HepG2 (cell line): Measurements from ENCODE around the gene KCNMA1. TPM values are rescaled to one million over a fixed set of nuclear protein-coding genes. Genes with fewer than 3 reads are reported as not detected.

Source experiments
- ATAC-seq: fragments of 200-7000 bp; cut with Tn5 transposase; 3 replicates; pipeline ENCODE4 v1.9.1; 2020; ENCODE audit warnings: mild to moderate bottlenecking, moderate library complexity
- BruUV-seq: library from RNA; stranded (reverse); fragments of 400-500 nt; replicated peaks from 2 replicates; lab custom pipeline; 2021; lab: Mats Ljungman, UMichigan
- CTCF ChIA-PET: fragments of 300-600 bp; formaldehyde crosslinking; extraction: SDS; loops from one replicate; lab custom pipeline; 2021; ENCODE audit warnings: low total read pairs, inconsistent platforms, low intra/inter-chr PET ratio; lab: Yijun Ruan, JAX
- POLR2A ChIA-PET: fragments of 350-600 bp; sonication (Branson Sonifier 250); formaldehyde crosslinking; loops from one replicate; lab custom pipeline; 2020; ENCODE audit warnings: antibody characterized with exemption, inconsistent platforms; lab: Yijun Ruan, JAX
- DNase-seq: peaks from one replicate; pipeline ENCODE4 v3.0.0-alpha.2; 2015; ENCODE audit warnings: low spot score
- FAIRE-seq: peaks from 3 replicates; lab custom pipeline; 2011; peaks lifted over from hg19 to GRCh38; lab: Jason Lieb, UNC
- H2AFZ ChIP-seq: one replicate; pipeline ENCODE4 v1.6.1; 2011; ENCODE audit warnings: low read length, inconsistent platforms
- H3K27ac ChIP-seq: fragments of 300-600 bp; 3 replicates; pipeline ENCODE4 v1.8.0; 2011; ENCODE audit warnings: mixed run types, mild to moderate bottlenecking, mixed read lengths, low read length, inconsistent platforms; ENCODE audit not compliant: insufficient read depth; ENCODE audit errors: extremely low read length
- H3K27me3 ChIP-seq, 2 experiments: fragments of 200-600 bp in 1 of 2; 2 replicates in 1 of 2; 3 replicates in 1 of 2; pipeline versions ENCODE4 v1.6.0 to v1.8.0; 2011; ENCODE audit warnings: low read length in 2 of 2, mild to moderate bottlenecking in 2 of 2, moderate library complexity in 2 of 2, inconsistent platforms in 1 of 2; ENCODE audit not compliant: insufficient read depth in 2 of 2, control insufficient read depth in 1 of 2
- H3K36me3 ChIP-seq, 2 experiments: fragments of 200-600 bp in 1 of 2; replicated peaks in 1 of 2; 2 replicates in 1 of 2; 3 replicates in 1 of 2; pipeline versions ENCODE4 v1.5.1 to v1.8.0; 2011; ENCODE audit warnings: low read length in 2 of 2, inconsistent platforms in 1 of 2; ENCODE audit not compliant: insufficient read depth in 2 of 2, control insufficient read depth in 1 of 2
- H3K4me1 ChIP-seq: 2 replicates; pipeline ENCODE4 v1.5.1; 2012; ENCODE audit warnings: low read length, inconsistent platforms; ENCODE audit not compliant: insufficient read depth
- H3K4me2 ChIP-seq: 2 replicates; pipeline ENCODE4 v1.6.0; 2011; ENCODE audit warnings: low read depth, low read length, inconsistent platforms
- H3K4me3 ChIP-seq, 3 experiments: fragments of 200-600 bp in 1 of 3; sonication (generic), shearing (Covaris generic) in 1 of 3; replicated peaks in 1 of 3; 2 replicates each; pipeline ENCODE4 v1.5.1; 2011 to 2016; ENCODE audit warnings: low read length in 3 of 3, inconsistent platforms in 2 of 3, low read depth in 2 of 3, mild to moderate bottlenecking in 2 of 3, control low read depth in 1 of 3, mixed read lengths in 1 of 3; ENCODE audit not compliant: insufficient read depth in 1 of 3
- H3K79me2 ChIP-seq: one replicate; pipeline ENCODE4 v1.6.1; 2011; ENCODE audit warnings: low read length, inconsistent platforms; ENCODE audit not compliant: insufficient read depth
- H3K9ac ChIP-seq: 2 replicates; pipeline ENCODE4 v1.6.0; 2011; ENCODE audit warnings: mild to moderate bottlenecking, low read depth, low read length, inconsistent platforms; ENCODE audit not compliant: insufficient read depth
- H3K9me3 ChIP-seq: 2 replicates; pipeline ENCODE4 v1.5.1; 2012; ENCODE audit warnings: mild to moderate bottlenecking, low read length
- H4K20me1 ChIP-seq: 2 replicates; pipeline ENCODE4 v1.6.0; 2011; ENCODE audit warnings: inconsistent platforms, mild to moderate bottlenecking, low read length, moderate library complexity; ENCODE audit not compliant: insufficient read depth
- ATM ChIP-seq: fragments of 450-650 bp; IDR thresholded peaks from 2 replicates; pipeline ENCODE4 v1.7.1; 2017; ENCODE audit warnings: mild to moderate bottlenecking, borderline replicate concordance
- ELF3 ChIP-seq: IDR thresholded peaks from 2 replicates; pipeline ENCODE4 v1.6.1; 2016; ENCODE audit warnings: missing genetic modification reagents, missing compliant biosample characterization
- HMGA1 ChIP-seq: sonication (generic); formaldehyde crosslinking; conservative IDR thresholded peaks from 2 replicates; pipeline ENCODE4 v1.4.0; 2020; ENCODE audit warnings: missing genetic modification reagents
- HOXA5 ChIP-seq: sonication (generic); formaldehyde crosslinking; IDR thresholded peaks from 2 replicates; pipeline ENCODE4 v1.4.0; 2020; ENCODE audit warnings: missing genetic modification reagents
- PHB2 ChIP-seq: fragments of 450-650 bp; IDR thresholded peaks from 2 replicates; pipeline ENCODE4 v1.6.1; 2018; ENCODE audit not compliant: partially characterized antibody
- RXRA ChIP-seq: sonication (generic); formaldehyde crosslinking; IDR thresholded peaks from 2 replicates; pipeline ENCODE4 v1.5.1; 2020; ENCODE audit warnings: missing genetic modification reagents
- SMYD3 ChIP-seq: sonication (generic); formaldehyde crosslinking; IDR thresholded peaks from 2 replicates; pipeline ENCODE4 v1.8.1; 2023; ENCODE audit warnings: mild to moderate bottlenecking, missing genetic modification reagents
- SNRNP70 ChIP-seq: fragments of 200-400 bp; formaldehyde crosslinking; IDR thresholded peaks from 2 replicates; pipeline ENCODE4 v1.6.1; 2017; ENCODE audit warnings: mild to moderate bottlenecking, low read depth, low read length, moderate library complexity
- SOX5 ChIP-seq: IDR thresholded peaks from 2 replicates; pipeline ENCODE4 v1.6.1; 2016; ENCODE audit warnings: borderline replicate concordance
- YEATS4 ChIP-seq: sonication (generic); formaldehyde crosslinking; IDR thresholded peaks from 2 replicates; pipeline ENCODE4 v1.4.0; 2020; ENCODE audit warnings: missing genetic modification reagents, borderline replicate concordance
- ZNF17 ChIP-seq: sonication (generic); formaldehyde crosslinking; IDR thresholded peaks from 2 replicates; pipeline ENCODE4 v1.5.0; 2020; ENCODE audit warnings: mild to moderate bottlenecking, missing genetic modification reagents
- ZNF256 ChIP-seq: sonication (generic); formaldehyde crosslinking; conservative IDR thresholded peaks from 2 replicates; pipeline ENCODE4 v1.4.0; 2020; ENCODE audit warnings: missing genetic modification reagents
- ZNF335 ChIP-seq: sonication (generic); formaldehyde crosslinking; IDR thresholded peaks from 2 replicates; pipeline ENCODE4 v1.4.0; 2020; ENCODE audit warnings: missing genetic modification reagents
- ZNF501 ChIP-seq: sonication (generic); formaldehyde crosslinking; IDR thresholded peaks from 2 replicates; pipeline ENCODE4 v1.5.1; 2020; ENCODE audit warnings: mild to moderate bottlenecking, moderate library complexity, missing genetic modification reagents
- ZNF616 ChIP-seq: sonication (generic); formaldehyde crosslinking; IDR thresholded peaks from 2 replicates; pipeline ENCODE4 v1.5.0; 2020; ENCODE audit warnings: low read depth, mild to moderate bottlenecking, missing genetic modification reagents
- WGBS: methylation state at CpG from one replicate; pipeline ENCODE4 v1.1.6; 2017; ENCODE audit warnings: low lambda C conversion rate; 5-methylcytosine and 5-hydroxymethylcytosine counted together
- in situ Hi-C: cut with HindIII; loops from 2 replicates; pipeline ENCODE4 v1.10.0; 2017; ENCODE audit warnings: low pct_unique_long_range_greater_than_20kb; ENCODE audit not compliant: extremely low pct_ligation_motif_present
- intact Hi-C: fragments of 100-400 bp; cut with micrococcal nuclease; formaldehyde crosslinking; loops from one replicate; pipeline ENCODE4 v1.10.0; 2022; ENCODE audit not compliant: unreplicated experiment
- polyA plus RNA-seq, 8 experiments: library from polyadenylated mRNA; depleted of rRNA in 3 of 8; stranded (reverse) in 7 of 8; unstranded in 1 of 8; fragments of >200 nt; fragmentation: Illumina TruSeq in 4 of 8; extraction: Trizol in 4 of 8; gene quantifications; 2 replicates each; pipeline versions ENCODE4 v1.2.1 to v1.2.3, GENCODE V29; 2011 to 2016; ENCODE audit warnings: low read depth in 4 of 8, missing spikeins in 1 of 8, mixed read lengths in 1 of 8; ENCODE audit not compliant: insufficient read depth in 1 of 8
- total RNA-seq, 5 experiments: library from RNA; depleted of rRNA; stranded (reverse); fragments of >200 nt; fragmentation: Illumina TruSeq; extraction: Trizol; gene quantifications; 2 replicates each; pipeline ENCODE4 v1.2.3, GENCODE V29; 2016; ENCODE audit warnings: low read depth in 1 of 5
- TF ChIP-seq, protein P1 (sequence below): sonication (generic); formaldehyde crosslinking; IDR thresholded peaks from 2 replicates; pipeline ENCODE4 v1.9.0; 2021; ENCODE audit warnings: missing genetic modification reagents, borderline replicate concordance
- TF ChIP-seq, protein P2 (sequence below): IDR thresholded peaks from 2 replicates; pipeline ENCODE4 v1.6.1; 2016; ENCODE audit warnings: low read depth, control low read depth
- TF ChIP-seq, protein P3 (sequence below): sonication (generic); formaldehyde crosslinking; conservative IDR thresholded peaks from 2 replicates; pipeline ENCODE4 v1.5.0; 2020; ENCODE audit warnings: missing genetic modification reagents
- TF ChIP-seq, protein P4 (sequence below): sonication (generic); formaldehyde crosslinking; IDR thresholded peaks from 2 replicates; pipeline ENCODE4 v1.4.0; 2020; ENCODE audit warnings: missing genetic modification reagents

Gene KCNMA1
- total and polyA plus RNA-seq, 2 of the 13 experiments (the other 11 are each of a cell fraction or from before 2014, with no cell fraction given), result 0.02 TPM; not detected in 1

DNA sequence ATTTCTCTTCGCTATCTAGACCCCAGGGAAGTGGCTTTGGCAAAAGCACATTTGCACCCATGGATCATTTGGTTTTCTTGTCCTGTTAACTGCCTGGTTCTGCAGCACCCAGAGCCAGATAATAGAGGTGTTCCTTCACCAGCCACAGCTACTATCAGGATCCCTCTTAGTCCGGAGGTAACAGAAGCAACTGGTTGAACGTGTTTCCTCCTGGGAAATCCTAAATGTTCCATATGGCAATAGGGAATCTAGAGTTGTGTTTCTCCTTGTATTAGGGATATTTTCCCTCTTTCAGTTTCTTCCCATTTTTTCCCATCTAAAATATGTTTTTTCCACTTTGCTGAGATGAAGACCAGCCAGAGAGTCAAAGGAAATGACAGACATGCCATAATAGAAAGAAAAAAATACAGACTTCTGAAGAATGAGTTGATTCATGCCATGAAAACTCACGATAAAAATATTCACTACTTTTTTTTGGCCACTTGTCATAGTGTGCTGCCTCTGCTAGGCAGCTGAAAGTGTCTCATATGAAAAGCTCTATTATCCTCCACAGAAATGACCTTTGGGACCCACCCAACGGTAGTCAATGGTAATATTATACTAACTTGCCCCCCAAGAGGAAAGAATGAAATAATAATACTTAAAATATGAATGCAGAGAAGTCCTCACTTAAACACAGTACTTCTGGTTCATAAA, 472.8 kb downstream of the KCNMA1 start:
- Histone ChIP-seq H3K9me3 (no peaks in the 10 kb centered on the region), H3K79me2 (no peaks in the 10 kb centered on the region), H3K4me3 (no peak overlapping the region), H3K27ac (no peak overlapping the region), H3K27me3 (peaks cover 0 to 1% of the 10 kb centered on the region in 2 experiments; a peak in 1 of 5 replicates), H2AFZ (no peak overlapping the region), H3K4me2 (no peak overlapping the region), H3K9ac (no peak overlapping the region), H4K20me1 (no peaks in the 10 kb centered on the region; the same call in 1 of the 2 replicates), H3K4me1 (no peaks in the 10 kb centered on the region), H3K36me3 (no peaks in the 10 kb centered on the region)
- WGBS, result 4% methylated on average over 5 of the region's 5 CpGs
- DNase-seq (no peak), ATAC-seq (no peak), FAIRE-seq (no peak)
- TF ChIP-seq PHB2 (no peak), RXRA (CRISPR knock-in tag) (no peak), ZNF501 (CRISPR knock-in tag) (no peak), ELF3 (CRISPR knock-in tag) (no peak), SOX5 (CRISPR knock-in tag) (no peak), ZNF616 (no peak), ZNF256 (no peak), ATM (no peak), ZNF17 (CRISPR knock-in tag) (no peak), SMYD3 (no peak), HMGA1 (CRISPR knock-in tag) (no peak), YEATS4 (CRISPR knock-in tag) (no peak), SNRNP70 (no peak), HOXA5 (CRISPR knock-in tag) (no peak), ZNF335 (CRISPR knock-in tag) (no peak)
- TF ChIP-seq, protein P1, sequence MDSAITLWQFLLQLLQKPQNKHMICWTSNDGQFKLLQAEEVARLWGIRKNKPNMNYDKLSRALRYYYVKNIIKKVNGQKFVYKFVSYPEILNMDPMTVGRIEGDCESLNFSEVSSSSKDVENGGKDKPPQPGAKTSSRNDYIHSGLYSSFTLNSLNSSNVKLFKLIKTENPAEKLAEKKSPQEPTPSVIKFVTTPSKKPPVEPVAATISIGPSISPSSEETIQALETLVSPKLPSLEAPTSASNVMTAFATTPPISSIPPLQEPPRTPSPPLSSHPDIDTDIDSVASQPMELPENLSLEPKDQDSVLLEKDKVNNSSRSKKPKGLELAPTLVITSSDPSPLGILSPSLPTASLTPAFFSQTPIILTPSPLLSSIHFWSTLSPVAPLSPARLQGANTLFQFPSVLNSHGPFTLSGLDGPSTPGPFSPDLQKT, result no peak
- TF ChIP-seq, protein P2, sequence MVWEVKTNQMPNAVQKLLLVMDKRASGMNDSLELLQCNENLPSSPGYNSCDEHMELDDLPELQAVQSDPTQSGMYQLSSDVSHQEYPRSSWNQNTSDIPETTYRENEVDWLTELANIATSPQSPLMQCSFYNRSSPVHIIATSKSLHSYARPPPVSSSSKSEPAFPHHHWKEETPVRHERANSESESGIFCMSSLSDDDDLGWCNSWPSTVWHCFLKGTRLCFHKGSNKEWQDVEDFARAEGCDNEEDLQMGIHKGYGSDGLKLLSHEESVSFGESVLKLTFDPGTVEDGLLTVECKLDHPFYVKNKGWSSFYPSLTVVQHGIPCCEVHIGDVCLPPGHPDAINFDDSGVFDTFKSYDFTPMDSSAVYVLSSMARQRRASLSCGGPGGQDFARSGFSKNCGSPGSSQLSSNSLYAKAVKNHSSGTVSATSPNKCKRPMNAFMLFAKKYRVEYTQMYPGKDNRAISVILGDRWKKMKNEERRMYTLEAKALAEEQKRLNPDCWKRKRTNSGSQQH (CRISPR knock-in tag), result no peak
- TF ChIP-seq, protein P3, sequence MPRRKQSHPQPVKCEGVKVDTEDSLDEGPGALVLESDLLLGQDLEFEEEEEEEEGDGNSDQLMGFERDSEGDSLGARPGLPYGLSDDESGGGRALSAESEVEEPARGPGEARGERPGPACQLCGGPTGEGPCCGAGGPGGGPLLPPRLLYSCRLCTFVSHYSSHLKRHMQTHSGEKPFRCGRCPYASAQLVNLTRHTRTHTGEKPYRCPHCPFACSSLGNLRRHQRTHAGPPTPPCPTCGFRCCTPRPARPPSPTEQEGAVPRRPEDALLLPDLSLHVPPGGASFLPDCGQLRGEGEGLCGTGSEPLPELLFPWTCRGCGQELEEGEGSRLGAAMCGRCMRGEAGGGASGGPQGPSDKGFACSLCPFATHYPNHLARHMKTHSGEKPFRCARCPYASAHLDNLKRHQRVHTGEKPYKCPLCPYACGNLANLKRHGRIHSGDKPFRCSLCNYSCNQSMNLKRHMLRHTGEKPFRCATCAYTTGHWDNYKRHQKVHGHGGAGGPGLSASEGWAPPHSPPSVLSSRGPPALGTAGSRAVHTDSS, result no peak
- TF ChIP-seq, protein P4, sequence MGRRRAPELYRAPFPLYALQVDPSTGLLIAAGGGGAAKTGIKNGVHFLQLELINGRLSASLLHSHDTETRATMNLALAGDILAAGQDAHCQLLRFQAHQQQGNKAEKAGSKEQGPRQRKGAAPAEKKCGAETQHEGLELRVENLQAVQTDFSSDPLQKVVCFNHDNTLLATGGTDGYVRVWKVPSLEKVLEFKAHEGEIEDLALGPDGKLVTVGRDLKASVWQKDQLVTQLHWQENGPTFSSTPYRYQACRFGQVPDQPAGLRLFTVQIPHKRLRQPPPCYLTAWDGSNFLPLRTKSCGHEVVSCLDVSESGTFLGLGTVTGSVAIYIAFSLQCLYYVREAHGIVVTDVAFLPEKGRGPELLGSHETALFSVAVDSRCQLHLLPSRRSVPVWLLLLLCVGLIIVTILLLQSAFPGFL (CRISPR knock-in tag), result no peak
- POLR2A ChIA-PET, result no interaction called here
- CTCF ChIA-PET, result interaction anchor here (2.0 to 2.1 kb wide), 2 partner anchors 478 to 547 kb away, joined by 6 to 28 read pairs; no protein-coding TSS in a partner anchor
- BruUV-seq, result no TSS peak
- in situ Hi-C loops, result loop anchor here (10.0 kb wide), 1 partner anchor 550 kb away; no protein-coding TSS in a partner anchor
- intact Hi-C loops, result loop anchor here (1.0 to 10.0 kb wide), 4 partner anchors 22 to 593 kb away; no protein-coding TSS in a partner anchor
